Testis (tissue), 2 donors: ENCODE data around the gene TMEM87B.

Experiments used
- CTCF ChIP-seq, 3 experiments: fragments of 450-650 bp in 2 of 3; fragments of 200-600 bp in 1 of 3; sonication (generic) in 1 of 3; IDR thresholded peaks; one replicate each; pipeline ENCODE4 v1.5.1; 2016 to 2019; ENCODE audit warnings: antibody characterized with exemption in 3 of 3, mild to moderate bottlenecking in 2 of 3, moderate library complexity in 1 of 3
- POLR2A ChIP-seq: fragments of 450-650 bp; IDR thresholded peaks from one replicate; pipeline ENCODE4 v1.6.1; 2017; ENCODE audit warnings: antibody characterized with exemption, mild to moderate bottlenecking, moderate library complexity

- no peak for TF ChIP-seq POLR2A
- no peak for TF ChIP-seq CTCF (IDR thresholded peaks at IDR 0.05)
Observed at GRCh38 chr2:112055730-112056625, 909 bp downstream of the TMEM87B start.
